WTC11 (cell line): Measurements from ENCODE around the gene LTBP1. TPM values are rescaled to one million over a fixed set of nuclear protein-coding genes. Genes with fewer than 3 reads are reported as not detected.

Source experiments
- ATAC-seq: fragments of 200-7000 bp; cut with Tn5 transposase; 2 replicates; pipeline ENCODE4 v1.10.0; 2021; ENCODE audit warnings: mild to moderate bottlenecking, moderate library complexity
- CTCF ChIA-PET: fragments of 300-600 bp; sonication (Branson Sonifier 250); formaldehyde crosslinking; loops from one replicate; lab custom pipeline; 2021; ENCODE audit warnings: antibody characterized with exemption; lab: Charles Lee
- POLR2A ChIA-PET: fragments of 350-600 bp; sonication (Branson Sonifier 250); formaldehyde crosslinking; loops from one replicate; lab custom pipeline; 2021; ENCODE audit warnings: antibody characterized with exemption; lab: Charles Lee
- DNase-seq: peaks from one replicate; pipeline ENCODE4 v3.0.0; 2021; ENCODE audit warnings: low spot score
- H3K27ac Mint-ChIP-seq: 2 replicates; pipeline ENCODE4 v1.8.0; 2021; ENCODE audit warnings: mixed read lengths
- H3K27me3 Mint-ChIP-seq: 2 replicates; pipeline ENCODE4 v1.8.0; 2021; ENCODE audit warnings: low read depth, mild to moderate bottlenecking, moderate library complexity, mixed read lengths
- H3K36me3 Mint-ChIP-seq: 2 replicates; pipeline ENCODE4 v1.8.0; 2021; ENCODE audit warnings: mixed read lengths
- H3K4me1 Mint-ChIP-seq: 2 replicates; pipeline ENCODE4 v1.8.0; 2022; ENCODE audit warnings: mixed read lengths
- H3K4me3 Mint-ChIP-seq: 2 replicates; pipeline ENCODE4 v1.8.0; 2021; ENCODE audit warnings: mild to moderate bottlenecking, moderate library complexity, mixed read lengths
- H3K9me3 Mint-ChIP-seq: 2 replicates; pipeline ENCODE4 v1.8.0; 2021; ENCODE audit warnings: mixed read lengths
- AR ChIP-seq: fragments of 250-450 bp; sonication (Bioruptor Pico); IDR thresholded peaks from 2 replicates; pipeline ENCODE4 v1.9.0; 2021; ENCODE audit warnings: mild to moderate bottlenecking
- CREM ChIP-seq: sonication (generic); formaldehyde crosslinking; IDR thresholded peaks from 2 replicates; pipeline ENCODE4 v1.8.1; 2022; ENCODE audit warnings: mild to moderate bottlenecking, missing genetic modification reagents, moderate library complexity
- E2F4 ChIP-seq: sonication (generic); formaldehyde crosslinking; IDR thresholded peaks from 2 replicates; pipeline ENCODE4 v1.8.1; 2022; ENCODE audit warnings: low read depth, mild to moderate bottlenecking, moderate library complexity, missing genetic modification reagents, borderline replicate concordance
- ESRRA ChIP-seq: sonication (generic); formaldehyde crosslinking; IDR thresholded peaks from 2 replicates; pipeline ENCODE4 v1.8.1; 2022; ENCODE audit warnings: mild to moderate bottlenecking, missing genetic modification reagents, borderline replicate concordance
- FOXK1 ChIP-seq: sonication (generic); formaldehyde crosslinking; IDR thresholded peaks from 2 replicates; pipeline ENCODE4 v1.8.0; 2022; ENCODE audit warnings: mild to moderate bottlenecking, moderate library complexity, missing genetic modification reagents
- GABPB1 ChIP-seq: sonication (generic); formaldehyde crosslinking; IDR thresholded peaks from 2 replicates; pipeline ENCODE4 v1.8.1; 2023; ENCODE audit warnings: mild to moderate bottlenecking, missing genetic modification reagents
- HMGA2 ChIP-seq: fragments of 250-450 bp; sonication (Bioruptor Pico); IDR thresholded peaks from 2 replicates; pipeline ENCODE4 v1.4.0; 2021; ENCODE audit warnings: mild to moderate bottlenecking, moderate library complexity
- JAZF1 ChIP-seq: fragments of 250-450 bp; sonication (Bioruptor Pico); IDR thresholded peaks from 2 replicates; pipeline ENCODE4 v1.9.0; 2021; ENCODE audit warnings: moderate library complexity, mild to moderate bottlenecking, inconsistent platforms
- NFATC4 ChIP-seq: fragments of 250-450 bp; sonication (Bioruptor Pico); IDR thresholded peaks from 2 replicates; pipeline ENCODE4 v1.9.0; 2021; ENCODE audit warnings: mild to moderate bottlenecking
- OVOL2 ChIP-seq: fragments of 250-450 bp; sonication (Bioruptor Pico); IDR thresholded peaks from 2 replicates; pipeline ENCODE4 v1.9.0; 2021; ENCODE audit warnings: mild to moderate bottlenecking, borderline replicate concordance
- SMAD3 ChIP-seq: sonication (generic); formaldehyde crosslinking; IDR thresholded peaks from 2 replicates; pipeline ENCODE4 v1.8.0; 2022; ENCODE audit warnings: missing genetic modification reagents, mild to moderate bottlenecking, borderline replicate concordance
- SOX15 ChIP-seq: fragments of 250-450 bp; sonication (Bioruptor Pico); IDR thresholded peaks from 2 replicates; pipeline ENCODE4 v1.9.0; 2021; ENCODE audit warnings: mild to moderate bottlenecking
- STAT6 ChIP-seq: sonication (generic); formaldehyde crosslinking; conservative IDR thresholded peaks from 2 replicates; pipeline ENCODE4 v1.8.1; 2023; ENCODE audit warnings: mild to moderate bottlenecking, low read depth, missing genetic modification reagents, moderate library complexity
- TP53 ChIP-seq: sonication (generic); formaldehyde crosslinking; IDR thresholded peaks from 2 replicates; pipeline ENCODE4 v1.8.1; 2023; ENCODE audit warnings: mild to moderate bottlenecking, missing genetic modification reagents
- ZNF416 ChIP-seq: fragments of 250-450 bp; sonication (Bioruptor Pico); IDR thresholded peaks from 2 replicates; pipeline ENCODE4 v1.9.0; 2021; ENCODE audit warnings: mild to moderate bottlenecking, inconsistent platforms
- ZNF532 ChIP-seq: fragments of 250-450 bp; sonication (Bioruptor Pico); IDR thresholded peaks from 2 replicates; pipeline ENCODE4 v1.9.0; 2021; ENCODE audit warnings: mild to moderate bottlenecking, borderline replicate concordance
- total RNA-seq: library from RNA; stranded (reverse); gene quantifications from 3 replicates; pipeline ENCODE4 v1.2.3, GENCODE V29; 2021

The LTBP1 gene
- total RNA-seq, 1 experiment from 2014 or later, result 33.6 TPM

GRCh38 chr2:33068261-33068660 is 121.5 kb downstream of the LTBP1 start (continued):
- TF ChIP-seq STAT6, result no peak

GRCh38 chr2:33069894-33070651 is 123.3 kb downstream of the LTBP1 start:
- CTCF ChIA-PET, result no interaction called here
- H3K27ac Mint-ChIP-seq, result no peak overlapping the region
- no peak for TF ChIP-seq GABPB1 (CRISPR knock-in tag)
- TF ChIP-seq FOXK1 (CRISPR knock-in tag), result no peak
- no peak for TF ChIP-seq TP53
- no peak for TF ChIP-seq ESRRA (CRISPR knock-in tag)
- TF ChIP-seq SMAD3, result no peak
- TF ChIP-seq ZNF416 (CRISPR knock-in tag), result no peak
- TF ChIP-seq E2F4, result no peak
- no peaks in the 10 kb centered on the region for H3K36me3 Mint-ChIP-seq
- POLR2A ChIA-PET, result no interaction called here
- ATAC-seq (no peak), DNase-seq (no peak)
- peaks cover 7% of the 10 kb centered on the region; the same call in 1 of the 2 replicates for H3K4me1 Mint-ChIP-seq
- no peaks in the 10 kb centered on the region for H3K27me3 Mint-ChIP-seq
- H3K9me3 Mint-ChIP-seq, result no peaks in the 10 kb centered on the region
- no peak overlapping the region for H3K4me3 Mint-ChIP-seq

GRCh38 chr2:33071591-33071990 is 124.8 kb downstream of the LTBP1 start:
- H3K36me3 Mint-ChIP-seq, result no peaks in the 10 kb centered on the region
- CTCF ChIA-PET, result no interaction called here
- no peak for TF ChIP-seq CREM (CRISPR knock-in tag)
- no peak for TF ChIP-seq HMGA2 (CRISPR knock-in tag)
- TF ChIP-seq AR (CRISPR knock-in tag), result no peak
- no peak for TF ChIP-seq OVOL2 (CRISPR knock-in tag)
- TF ChIP-seq JAZF1, result no peak
- TF ChIP-seq NFATC4 (CRISPR knock-in tag), result no peak
- TF ChIP-seq SOX15 (CRISPR knock-in tag), result no peak
- no peak for TF ChIP-seq ZNF532 (CRISPR knock-in tag)
- no peaks in the 10 kb centered on the region for H3K4me1 Mint-ChIP-seq
- no peak for ATAC-seq
- H3K9me3 Mint-ChIP-seq, result no peaks in the 10 kb centered on the region
- POLR2A ChIA-PET, result no interaction called here
- no peaks in the 10 kb centered on the region for H3K27me3 Mint-ChIP-seq
- H3K4me3 Mint-ChIP-seq, result no peak overlapping the region
- DNase-seq, result no peak
- no peak overlapping the region for H3K27ac Mint-ChIP-seq
